Measurements from ENCODE around the gene ANK2.

Gene ANK2

DNA sequence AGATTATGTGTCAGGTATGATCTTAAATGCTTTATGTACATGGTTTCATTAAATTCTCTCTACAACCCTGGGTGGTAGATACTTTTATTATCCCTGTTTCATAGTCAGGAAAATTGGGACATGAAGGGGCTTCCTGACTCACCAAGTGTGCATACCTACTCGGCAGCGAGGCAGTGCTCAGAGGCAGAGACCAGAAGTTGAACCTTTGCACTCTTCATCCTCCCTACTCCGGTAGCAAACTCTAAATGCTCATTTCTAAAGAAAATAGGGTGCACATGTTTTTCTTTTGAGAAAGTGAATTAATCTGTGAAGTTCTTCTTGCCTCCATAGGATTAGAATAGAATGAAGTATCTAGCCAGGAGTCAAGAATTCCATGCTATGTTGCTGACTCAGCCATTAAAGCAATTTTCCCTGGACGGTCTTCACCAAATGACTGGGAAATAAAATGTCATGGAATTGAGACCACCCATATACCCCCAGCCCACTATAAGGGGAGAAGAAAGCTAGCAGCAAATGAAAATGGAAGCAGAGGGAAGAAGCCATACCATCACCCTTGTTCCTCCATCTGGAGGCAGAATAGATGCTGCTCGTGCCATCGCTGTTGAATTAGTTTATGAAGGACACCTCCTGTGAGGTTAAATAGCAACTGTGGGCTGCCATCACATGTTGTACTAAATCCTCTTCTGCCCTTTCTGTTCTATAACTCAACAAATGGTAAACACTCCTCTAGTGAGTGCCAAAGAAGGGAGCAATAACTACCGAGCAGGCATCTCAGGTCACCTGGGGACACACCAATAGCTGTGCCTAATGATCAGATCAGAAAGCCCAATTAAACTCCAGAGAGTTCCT lies 356.6 kb downstream of the ANK2 start:
- DNase-seq: no peak

DNA sequence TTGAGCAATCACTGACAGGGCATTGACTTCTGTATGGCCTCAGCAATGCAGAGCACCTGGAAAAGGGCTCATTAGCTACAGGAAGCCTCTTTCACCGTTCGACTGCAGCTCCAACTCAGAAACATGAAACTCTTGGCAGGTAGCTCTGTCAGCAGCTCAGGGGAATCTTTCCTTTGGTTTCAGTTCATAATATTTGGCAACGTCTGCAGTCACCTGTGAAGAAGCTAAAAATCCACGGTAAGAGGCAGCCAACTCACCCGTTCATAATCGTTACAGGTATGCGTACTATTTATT lies 357.2 kb downstream of the ANK2 start:
- DNase-seq: no peak

DNA sequence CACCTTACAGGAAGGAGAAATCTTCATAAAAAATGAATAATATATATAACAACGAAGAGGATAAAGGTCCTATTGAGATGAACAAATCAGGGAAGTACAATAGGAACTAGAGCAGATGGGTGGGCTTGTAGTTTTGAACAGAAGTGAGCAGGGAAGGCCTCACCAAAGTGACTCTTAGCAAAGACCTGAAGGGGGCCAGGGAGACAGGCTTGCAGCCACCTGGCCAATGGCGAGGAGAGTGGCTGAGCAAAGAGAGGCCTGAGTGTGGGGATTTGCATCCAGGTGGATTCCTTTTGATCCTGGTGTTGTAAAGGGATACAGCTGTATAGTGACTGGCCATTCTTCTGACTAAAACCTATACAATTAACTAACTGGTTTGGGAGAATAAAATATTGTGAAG lies 358.0 kb downstream of the ANK2 start:
- peak; percentile 6 for DNase-seq

DNA sequence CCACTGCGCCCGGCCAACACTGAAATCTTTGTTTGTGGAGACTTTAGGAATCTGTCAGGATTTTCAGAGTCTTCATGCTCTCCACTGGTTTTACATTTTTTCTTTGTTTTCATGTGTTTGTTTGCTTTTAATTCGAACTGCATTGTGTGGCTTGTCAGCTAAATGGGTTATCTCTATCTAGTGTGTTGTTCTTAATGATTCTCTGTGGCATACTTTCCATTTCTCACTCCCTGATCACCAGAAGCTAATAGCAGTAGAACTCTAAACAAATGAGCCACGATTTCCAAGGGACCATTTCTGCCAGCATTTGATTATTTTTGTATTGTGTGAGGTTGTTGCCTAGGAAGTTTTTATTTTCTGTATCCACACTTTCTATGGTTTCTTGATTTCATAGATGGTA lies 359.7 kb downstream of the ANK2 start:
- DNase-seq: no peak

DNA sequence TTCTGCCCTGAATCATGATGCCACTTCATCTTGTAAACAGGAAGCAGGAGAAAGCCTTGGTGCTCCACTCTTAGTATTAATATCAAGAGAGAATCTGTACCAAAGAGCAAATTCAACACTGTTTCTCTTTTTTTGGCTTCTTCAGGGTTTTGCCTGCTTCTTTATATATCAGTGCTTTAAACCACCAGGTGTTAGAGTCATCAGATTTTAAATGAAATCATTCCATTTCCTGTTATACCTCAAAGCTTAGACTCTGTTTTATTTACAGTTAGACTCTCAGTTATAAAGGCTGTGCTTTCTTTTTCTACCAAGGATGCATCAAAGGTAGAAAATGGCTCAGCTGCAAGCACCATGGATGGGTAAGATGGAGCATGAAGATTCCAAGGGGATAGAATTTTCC lies 361.2 kb downstream of the ANK2 start:
- DNase-seq: no peak

DNA sequence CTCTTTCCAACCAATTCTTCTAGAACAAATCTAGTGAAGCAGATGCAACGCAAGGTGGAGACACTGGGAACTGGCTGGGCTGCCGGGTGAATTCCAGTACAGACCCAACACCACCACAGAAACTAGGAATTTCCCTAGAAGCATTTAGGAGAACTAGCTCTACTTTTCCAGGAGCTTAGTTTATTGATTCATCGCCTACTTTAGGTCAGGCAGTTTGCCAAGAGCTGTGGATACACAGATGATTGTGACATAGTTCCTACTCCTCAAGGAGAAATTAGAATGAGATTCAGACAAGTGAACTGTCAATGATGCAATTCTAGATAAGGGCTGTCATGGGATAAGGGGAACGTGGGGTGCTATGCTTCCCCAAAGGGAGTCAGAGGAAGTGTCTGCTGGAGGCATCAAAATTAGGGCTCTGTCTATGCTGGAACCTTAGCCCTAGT lies 362.1 kb downstream of the ANK2 start:
- DNase-seq: no peak

DNA sequence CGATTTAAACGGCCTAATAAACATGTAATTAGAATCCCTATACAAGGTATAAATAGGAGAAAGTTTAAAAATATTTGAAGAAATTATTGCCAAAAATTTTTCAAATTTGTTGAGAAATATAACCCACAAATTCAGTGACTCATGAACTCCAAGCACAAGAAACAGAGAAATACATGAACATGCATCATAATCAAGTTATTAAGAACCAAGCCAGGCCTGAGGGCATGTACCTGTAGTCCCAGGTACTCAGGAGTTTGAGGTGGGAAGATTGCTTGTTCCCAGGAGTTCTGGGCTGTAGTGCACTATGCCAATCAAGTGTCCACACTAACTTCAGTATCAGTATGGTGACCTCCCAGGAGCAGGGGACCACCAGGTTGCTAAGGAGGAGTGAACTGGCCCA lies 370.2 kb downstream of the ANK2 start:
- no peak for DNase-seq

DNA sequence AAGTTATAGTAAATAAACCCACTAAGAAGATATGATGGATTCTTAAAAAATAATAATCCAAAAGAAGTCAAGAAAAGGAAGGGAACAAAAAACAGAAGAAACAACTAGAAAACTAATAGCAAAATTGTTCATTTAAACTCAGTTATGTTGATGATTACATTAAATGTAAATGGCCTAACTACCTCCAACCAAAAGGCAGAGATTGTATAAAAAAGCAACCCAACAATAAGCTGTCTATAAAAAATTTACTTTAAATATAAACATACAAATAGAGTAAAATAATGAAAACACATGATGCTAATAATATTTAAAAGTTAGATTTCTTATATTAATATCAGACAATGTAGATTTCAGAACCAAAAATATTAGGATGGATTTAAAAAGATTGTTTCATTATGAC lies 371.5 kb downstream of the ANK2 start:
- no peak for DNase-seq

DNA sequence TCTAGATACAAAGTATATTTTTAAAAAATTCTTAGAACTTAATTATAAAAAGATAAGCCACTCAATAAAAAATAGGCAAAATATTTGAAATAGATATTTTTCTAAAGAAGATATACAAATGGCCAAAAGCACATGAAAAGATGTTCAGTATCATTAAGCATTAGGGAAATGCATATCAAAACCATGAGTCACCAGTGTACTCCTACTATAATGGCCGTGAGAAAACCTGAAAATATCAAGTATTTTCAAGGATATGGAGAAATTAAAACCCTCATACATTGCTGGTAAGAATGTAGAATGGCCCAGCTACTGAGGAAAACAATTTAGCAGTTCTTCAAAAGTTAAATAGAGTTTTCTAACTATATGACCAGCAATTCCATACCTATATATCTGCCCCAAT lies 374.2 kb downstream of the ANK2 start:
- no peak for DNase-seq

DNA sequence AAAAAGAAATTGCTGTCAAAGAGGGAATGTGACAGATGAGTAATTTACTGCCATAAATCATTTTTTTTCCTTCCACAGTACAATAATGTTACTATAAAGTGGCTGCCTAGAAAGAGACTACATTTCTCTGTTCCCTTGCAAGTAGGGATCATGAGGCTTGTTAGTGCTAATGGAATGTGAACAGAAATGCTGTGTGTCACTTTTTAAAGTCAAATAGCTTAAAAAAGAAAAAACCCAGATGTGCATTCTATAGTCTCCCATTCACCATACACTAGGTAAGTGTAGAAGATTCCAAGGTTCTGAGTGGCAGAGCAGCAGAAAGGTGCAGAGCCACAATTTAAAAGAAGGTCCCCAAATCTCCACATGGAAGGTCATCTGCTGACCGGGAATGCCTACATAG lies 383.7 kb downstream of the ANK2 start:
- no peak for DNase-seq
